Transverse colon (tissue), 4 donors: ENCODE results near the gene TMEM143. TPM values are rescaled to one million over a fixed set of nuclear protein-coding genes. Genes with fewer than 3 reads are reported as not detected.

Source experiments
- DNase-seq: peaks from one replicate; pipeline ENCODE4 v3.0.0-alpha.2; 2019
- H3K27ac ChIP-seq, 4 donors: fragments of 200-600 bp; sonication (generic); 2 replicates each; pipeline ENCODE4 v1.5.1; 2016 to 2018; ENCODE audit warnings: inconsistent platforms in 4 of 4
- H3K27me3 ChIP-seq: fragments of 200-600 bp; sonication (generic); 2 replicates; pipeline ENCODE4 v1.5.1; 2017; ENCODE audit warnings: inconsistent platforms
- H3K36me3 ChIP-seq, 4 donors: fragments of 200-600 bp; sonication (generic); 2 replicates each; pipeline ENCODE4 v1.5.1; 2017 to 2019; ENCODE audit warnings: inconsistent platforms in 4 of 4
- H3K4me1 ChIP-seq, 4 donors: fragments of 200-600 bp; sonication (generic); 2 replicates each; pipeline ENCODE4 v1.5.1; 2017 to 2020; ENCODE audit warnings: inconsistent platforms in 4 of 4
- H3K4me3 ChIP-seq, 4 donors: fragments of 200-600 bp; sonication (generic); 1 replicate in 1 of 4; 2 replicates in 3 of 4; pipeline versions ENCODE4 v1.5.1 to v1.6.1; 2017 to 2019; ENCODE audit warnings: inconsistent platforms in 4 of 4
- H3K9me3 ChIP-seq, 2 donors: fragments of 200-600 bp; sonication (generic); 2 replicates each; pipeline ENCODE4 v1.5.1; 2017 to 2019; ENCODE audit warnings: inconsistent platforms in 2 of 2
- EP300 ChIP-seq: sonication (generic); formaldehyde crosslinking; IDR thresholded peaks from one replicate; pipeline ENCODE4 v1.6.1; 2017; ENCODE audit warnings: antibody characterized with exemption, low read depth
- POLR2A ChIP-seq: fragments of 450-650 bp; IDR thresholded peaks from one replicate; pipeline ENCODE4 v1.6.1; 2016; ENCODE audit warnings: antibody characterized with exemption, mild to moderate bottlenecking, moderate library complexity
- POLR2AphosphoS5 ChIP-seq, 3 donors: sonication (generic); formaldehyde crosslinking; IDR thresholded peaks; one replicate each; pipeline ENCODE4 v1.6.1; 2016; ENCODE audit warnings: antibody characterized with exemption in 3 of 3
- WGBS, 2 donors: methylation state at CpG; one replicate each; pipeline ENCODE4 v1.1.5; 2018; ENCODE audit warnings: low coverage in 1 of 2; 5-methylcytosine and 5-hydroxymethylcytosine counted together
- in situ Hi-C, 4 donors: fragments of 200-750 bp; cut with MboI; loops; one replicate each; pipeline versions ENCODE4 v1.15.0 to v1.15.1; 2017; ENCODE audit warnings: low sequenced_read_pairs in 3 of 4, low pct_ligation_motif_present in 1 of 4, low pct_unique_long_range_greater_than_20kb in 1 of 4
- intact Hi-C: fragments of 100-400 bp; cut with DNase I; formaldehyde crosslinking; loops from one replicate; pipeline ENCODE4 v1.15.1; 2023; ENCODE audit warnings: low total_unique reads
- total RNA-seq, 4 donors: library from RNA; depleted of rRNA; stranded (reverse); fragments of >200 nt; gene quantifications; one replicate each; pipeline ENCODE4 v1.1.0, GENCODE V29; 2016
- TF ChIP-seq, protein P1 (sequence below), 5 experiments: fragments of 200-600 bp in 3 of 5; fragments of 450-650 bp in 2 of 5; sonication (generic) in 3 of 5; IDR thresholded peaks; 1 replicate in 2 of 5; 2 replicates in 3 of 5; pipeline ENCODE4 v1.5.1; 2016 to 2017; ENCODE audit warnings: antibody characterized with exemption in 5 of 5, inconsistent platforms in 3 of 5, mild to moderate bottlenecking in 2 of 5, moderate library complexity in 1 of 5

The TMEM143 gene
- total RNA-seq, 4 donors from 2014 or later: 9.1 to 27.7 (median 15.2) TPM

DNA sequence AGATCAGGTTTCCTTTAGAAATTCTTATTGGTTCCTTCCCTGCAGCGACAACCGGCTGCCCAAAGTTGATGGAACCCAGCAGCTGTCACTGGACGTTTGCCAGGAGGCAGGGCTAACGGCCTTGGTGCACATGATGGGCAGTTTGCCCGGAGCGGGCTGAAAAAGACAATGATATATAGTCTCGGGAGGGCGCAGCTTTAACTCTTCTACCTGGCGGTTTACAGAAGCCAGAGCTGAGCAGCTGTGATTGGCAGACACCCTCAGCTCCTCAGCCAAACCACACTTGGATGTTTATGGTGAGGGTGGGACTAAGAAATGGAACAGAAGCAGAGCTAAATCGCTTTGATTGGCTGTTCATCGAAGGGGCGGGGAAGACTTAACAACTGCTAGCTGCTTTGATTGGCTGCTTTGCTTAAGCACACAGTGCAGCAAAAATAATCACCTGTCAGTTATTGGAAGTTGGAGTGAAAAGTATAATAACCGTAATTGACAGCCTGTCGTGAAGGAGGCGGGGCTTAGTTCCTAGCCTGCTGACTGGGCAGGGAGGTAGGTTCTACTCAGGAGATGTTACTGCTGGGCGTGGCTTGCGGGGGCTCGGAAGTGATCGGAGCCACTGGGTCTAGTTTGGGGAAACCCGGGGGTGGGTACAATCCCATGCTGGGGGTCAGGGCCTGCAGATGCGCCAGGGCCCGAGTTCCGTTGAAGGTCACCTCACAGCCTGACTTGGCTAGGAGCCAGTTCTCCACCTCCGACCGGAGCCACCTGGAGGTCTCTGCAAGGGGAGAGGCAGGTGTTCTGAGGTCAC is 30.9 kb downstream of the TMEM143 start:
- Histone ChIP-seq H3K9me3 (no peaks in the 10 kb centered on the region), H3K4me1 (peaks cover 15 to 45% (median 39%) of the 10 kb centered on the region in 4 donors), H3K4me3 (peak overlapping the region; percentile 22 to 61 (median 42)), H3K27me3 (no peaks in the 10 kb centered on the region), H3K27ac (peak overlapping the region; percentile 92 to 99 (median 94)), H3K36me3 (no peaks in the 10 kb centered on the region)
- in situ Hi-C loops (no loop called here), intact Hi-C loops (no loop called here)
- peak; percentile 96 for DNase-seq
- 0 to 1% methylated on average over 5 to 25 of the region's 25 CpGs for WGBS, 2 donors
- peak; percentile 90 to 97 (median 94) for TF ChIP-seq POLR2AphosphoS5 (IDR thresholded peaks at IDR 0.05)
- TF ChIP-seq, protein P1, sequence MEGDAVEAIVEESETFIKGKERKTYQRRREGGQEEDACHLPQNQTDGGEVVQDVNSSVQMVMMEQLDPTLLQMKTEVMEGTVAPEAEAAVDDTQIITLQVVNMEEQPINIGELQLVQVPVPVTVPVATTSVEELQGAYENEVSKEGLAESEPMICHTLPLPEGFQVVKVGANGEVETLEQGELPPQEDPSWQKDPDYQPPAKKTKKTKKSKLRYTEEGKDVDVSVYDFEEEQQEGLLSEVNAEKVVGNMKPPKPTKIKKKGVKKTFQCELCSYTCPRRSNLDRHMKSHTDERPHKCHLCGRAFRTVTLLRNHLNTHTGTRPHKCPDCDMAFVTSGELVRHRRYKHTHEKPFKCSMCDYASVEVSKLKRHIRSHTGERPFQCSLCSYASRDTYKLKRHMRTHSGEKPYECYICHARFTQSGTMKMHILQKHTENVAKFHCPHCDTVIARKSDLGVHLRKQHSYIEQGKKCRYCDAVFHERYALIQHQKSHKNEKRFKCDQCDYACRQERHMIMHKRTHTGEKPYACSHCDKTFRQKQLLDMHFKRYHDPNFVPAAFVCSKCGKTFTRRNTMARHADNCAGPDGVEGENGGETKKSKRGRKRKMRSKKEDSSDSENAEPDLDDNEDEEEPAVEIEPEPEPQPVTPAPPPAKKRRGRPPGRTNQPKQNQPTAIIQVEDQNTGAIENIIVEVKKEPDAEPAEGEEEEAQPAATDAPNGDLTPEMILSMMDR (IDR thresholded peaks at IDR 0.05): no peak
- TF ChIP-seq EP300: peak; percentile 43
- TF ChIP-seq POLR2A: peak; percentile 89

DNA sequence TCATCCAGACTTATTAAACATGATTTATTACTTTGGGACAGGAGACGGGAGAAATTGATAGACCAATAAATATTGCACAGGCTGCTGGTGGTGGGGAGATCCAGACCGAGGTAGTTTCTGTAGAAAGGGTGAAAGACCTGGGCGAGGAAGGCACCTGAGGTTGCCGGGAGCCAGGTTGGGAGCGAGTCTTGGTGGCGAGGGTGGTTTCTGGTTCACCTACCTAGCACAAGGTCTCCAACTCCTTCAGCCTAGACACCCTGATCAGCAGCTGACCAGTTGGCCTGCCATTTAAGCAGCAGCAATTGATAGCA is 31.4 kb downstream of the TMEM143 start:
- no peaks in the 10 kb centered on the region for H3K9me3 ChIP-seq
- WGBS, 2 donors: 20% methylated on average over 1 to 6 of the region's 6 CpGs
- H3K36me3 ChIP-seq: no peaks in the 10 kb centered on the region
- H3K4me1 ChIP-seq: peaks cover 15 to 49% (median 41%) of the 10 kb centered on the region in 4 donors
- H3K27me3 ChIP-seq: no peaks in the 10 kb centered on the region
- peak overlapping the region; percentile 92 to 99 (median 94) for H3K27ac ChIP-seq
- peak overlapping the region in 2 of 4 donors; percentile 1 to 33 for H3K4me3 ChIP-seq
- no peak for DNase-seq
- intact Hi-C loops: no loop called here
- in situ Hi-C loops: no loop called here
- TF ChIP-seq POLR2A (no peak), POLR2AphosphoS5 (IDR thresholded peaks at IDR 0.05) (no peak), EP300 (no peak)
- TF ChIP-seq, protein P1 (IDR thresholded peaks at IDR 0.05): no peak

DNA sequence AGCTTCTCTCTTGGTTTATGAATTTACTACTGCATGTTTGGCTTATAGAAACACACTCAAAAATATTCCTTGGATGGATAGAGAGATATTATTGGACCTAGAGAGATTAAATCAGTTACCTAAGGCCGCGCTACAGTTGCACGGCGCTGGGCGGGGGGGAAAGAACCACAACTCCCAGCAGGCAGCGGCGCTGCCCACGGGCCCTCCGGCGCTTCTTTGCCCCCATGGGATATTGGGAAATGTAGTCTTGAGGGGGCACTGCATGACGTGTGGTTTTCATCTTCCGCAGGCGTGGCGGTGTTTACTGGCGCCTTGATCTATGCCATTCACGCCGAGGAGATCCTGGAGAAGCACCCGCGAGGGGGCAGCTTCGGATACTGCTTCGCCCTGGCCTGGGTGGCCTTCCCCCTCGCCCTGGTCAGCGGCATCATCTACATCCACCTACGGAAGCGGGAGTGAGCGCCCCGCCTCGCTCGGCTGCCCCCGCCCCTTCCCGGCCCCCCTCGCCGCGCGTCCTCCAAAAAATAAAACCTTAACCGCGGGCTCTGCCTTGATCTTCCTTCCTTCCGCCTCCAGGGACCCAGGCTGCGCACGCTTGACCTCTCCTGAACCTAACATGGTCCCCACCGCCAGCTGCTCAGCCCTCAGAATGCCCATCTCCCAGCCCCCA is 33.6 kb downstream of the TMEM143 start:
- H3K4me1 ChIP-seq: peaks cover 25 to 70% (median 58%) of the 10 kb centered on the region in 4 donors
- no peaks in the 10 kb centered on the region for H3K27me3 ChIP-seq
- H3K27ac ChIP-seq: peak overlapping the region; percentile 84 to 92 (median 90)
- no peaks in the 10 kb centered on the region for H3K36me3 ChIP-seq
- TF ChIP-seq POLR2A: peak; percentile 68
- TF ChIP-seq POLR2AphosphoS5 (IDR thresholded peaks at IDR 0.05): peak; percentile 40 to 72 (median 62)
- TF ChIP-seq, protein P1 (IDR thresholded peaks at IDR 0.05): peak in 1 of 5 experiments; percentile 20
- no peak for TF ChIP-seq EP300
- intact Hi-C loops (no loop called here), in situ Hi-C loops (no loop called here)
- H3K9me3 ChIP-seq: no peaks in the 10 kb centered on the region
- DNase-seq: peak; percentile 89
- H3K4me3 ChIP-seq: peak overlapping the region; percentile 12 to 51 (median 34)
- 24% methylated on average over 34 of the region's 41 CpGs; no CpG with 5 or more reads in 1 of the 2 donors for WGBS, 2 donors

DNA sequence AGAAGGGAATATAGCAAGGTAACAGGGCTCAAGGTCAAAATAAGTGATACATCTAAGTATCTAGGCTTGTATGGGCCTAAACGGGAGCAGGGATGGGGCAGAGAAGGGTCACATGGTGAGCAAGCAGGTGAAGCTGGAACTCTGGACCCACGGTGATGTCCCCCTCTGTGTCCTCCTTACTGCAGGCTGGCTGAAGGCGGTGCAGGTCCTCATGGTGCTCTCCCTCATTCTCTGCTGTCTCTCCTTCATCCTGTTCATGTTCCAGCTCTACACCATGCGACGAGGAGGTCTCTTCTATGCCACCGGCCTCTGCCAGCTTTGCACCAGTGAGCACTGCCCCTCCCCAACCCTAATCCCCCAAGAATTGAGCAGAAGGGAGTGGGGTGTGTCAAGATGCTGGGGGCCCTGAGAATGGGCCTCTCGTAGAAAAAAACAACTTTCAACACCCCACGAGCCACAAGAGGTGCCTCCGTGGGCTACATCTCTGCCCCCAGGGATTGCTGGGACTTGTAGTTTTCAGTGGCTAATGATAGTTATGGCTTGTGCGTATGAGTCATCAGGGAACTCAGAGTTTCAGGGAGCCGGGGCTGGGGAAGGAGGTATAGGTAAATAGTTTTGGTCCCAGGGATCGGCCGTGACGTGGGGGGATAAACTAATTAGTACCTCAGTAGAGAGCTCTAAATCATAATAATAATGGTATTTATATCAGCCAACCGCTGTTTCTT is 34.4 kb downstream of the TMEM143 start:
- H3K36me3 ChIP-seq: no peaks in the 10 kb centered on the region
- H3K9me3 ChIP-seq: no peaks in the 10 kb centered on the region
- no peaks in the 10 kb centered on the region for H3K27me3 ChIP-seq
- peaks cover 30 to 78% (median 60%) of the 10 kb centered on the region in 4 donors for H3K4me1 ChIP-seq
- H3K4me3 ChIP-seq: peak overlapping the region in 2 of 4 donors; percentile 41 to 51
- peak overlapping the region; percentile 84 to 92 (median 90) for H3K27ac ChIP-seq
- DNase-seq: peak; percentile 49
- 45 to 54% methylated on average over 9 to 15 of the region's 15 CpGs for WGBS, 2 donors
- in situ Hi-C loops (no loop called here), intact Hi-C loops (no loop called here)
- TF ChIP-seq, protein P1 (IDR thresholded peaks at IDR 0.05): no peak
- TF ChIP-seq EP300 (no peak), POLR2A (no peak), POLR2AphosphoS5 (IDR thresholded peaks at IDR 0.05) (no peak)
